GM23338 (cell line): ENCODE results near the gene DDR2. TPM values are rescaled to one million over a fixed set of nuclear protein-coding genes. Genes with fewer than 3 reads are reported as not detected.

Experiments
- ATAC-seq: fragments of 200-7000 bp; cut with Tn5 transposase; 3 replicates; pipeline ENCODE4 v1.9.1; 2020
- DNase-seq: peaks from one replicate; pipeline ENCODE4 v3.0.0-alpha.2; 2015; ENCODE audit warnings: low spot score
- H2AFZ ChIP-seq: fragments of 200-600 bp; sonication (generic); 2 replicates; pipeline ENCODE4 v1.8.0; 2016; ENCODE audit warnings: antibody characterized with exemption, mild to moderate bottlenecking, moderate library complexity
- H3F3A ChIP-seq: fragments of 200-600 bp; sonication (generic); replicated peaks from 2 replicates; pipeline ENCODE4 v1.8.0; 2017; ENCODE audit warnings: antibody characterized with exemption, mixed run types, low read depth
- H3K27ac ChIP-seq: fragments of 200-600 bp; sonication (generic); 2 replicates; pipeline ENCODE4 v1.6.1; 2016; ENCODE audit warnings: low read depth
- H3K27me3 ChIP-seq: fragments of 200-600 bp; sonication (generic); 2 replicates; pipeline ENCODE4 v1.8.0; 2016; ENCODE audit warnings: mild to moderate bottlenecking, mixed run types, moderate library complexity; ENCODE audit not compliant: insufficient read depth
- H3K36me3 ChIP-seq: fragments of 200-600 bp; sonication (generic); 2 replicates; pipeline ENCODE4 v1.8.0; 2016; ENCODE audit warnings: mild to moderate bottlenecking; ENCODE audit not compliant: insufficient read depth
- H3K4me1 ChIP-seq: fragments of 200-600 bp; sonication (generic); 2 replicates; pipeline ENCODE4 v1.8.0; 2016; ENCODE audit warnings: mild to moderate bottlenecking, moderate library complexity; ENCODE audit not compliant: insufficient read depth
- H3K4me2 ChIP-seq: fragments of 200-600 bp; sonication (generic); 2 replicates; pipeline ENCODE4 v1.7.1; 2017; ENCODE audit warnings: mixed run types
- H3K4me3 ChIP-seq: fragments of 200-600 bp; sonication (generic); 2 replicates; pipeline ENCODE4 v1.6.1; 2016; ENCODE audit warnings: mixed run types
- H3K79me2 ChIP-seq: fragments of 200-600 bp; sonication (generic); replicated peaks from 2 replicates; pipeline ENCODE4 v1.8.0; 2017; ENCODE audit warnings: mild to moderate bottlenecking; ENCODE audit not compliant: insufficient read depth
- H3K9me2 ChIP-seq: fragments of 200-600 bp; sonication (generic); 2 replicates; pipeline ENCODE4 v1.8.0; 2017; ENCODE audit not compliant: insufficient read depth
- H4K20me1 ChIP-seq: fragments of 200-600 bp; sonication (generic); replicated peaks from 2 replicates; pipeline ENCODE4 v1.8.0; 2017; ENCODE audit warnings: mild to moderate bottlenecking; ENCODE audit not compliant: insufficient read depth
- H3K27ac Mint-ChIP-seq: 2 replicates; pipeline ENCODE4 v1.8.0; 2020; ENCODE audit warnings: inconsistent platforms, mild to moderate bottlenecking, moderate library complexity, mixed read lengths
- H3K27me3 Mint-ChIP-seq: 3 replicates; pipeline ENCODE4 v1.8.0; 2022; ENCODE audit warnings: low read depth, mild to moderate bottlenecking, moderate library complexity, mixed read lengths, inconsistent platforms; ENCODE audit not compliant: insufficient read depth, poor library complexity
- H3K36me3 Mint-ChIP-seq: 3 replicates; pipeline ENCODE4 v1.8.0; 2021; ENCODE audit warnings: low read depth, mild to moderate bottlenecking, inconsistent platforms, moderate library complexity, mixed read lengths
- H3K4me1 Mint-ChIP-seq: 3 replicates; pipeline ENCODE4 v1.8.0; 2020; ENCODE audit warnings: mild to moderate bottlenecking, inconsistent platforms, mixed read lengths
- H3K4me3 Mint-ChIP-seq: 3 replicates; pipeline ENCODE4 v1.8.0; 2021; ENCODE audit warnings: moderate library complexity, mild to moderate bottlenecking, inconsistent platforms, mixed read lengths
- H3K9me3 Mint-ChIP-seq: 3 replicates; pipeline ENCODE4 v1.8.0; 2020; ENCODE audit warnings: moderate library complexity, mild to moderate bottlenecking, inconsistent platforms, mixed read lengths
- CREB1 ChIP-seq: fragments of 250-450 bp; sonication (Bioruptor Pico); IDR thresholded peaks from 2 replicates; pipeline ENCODE4 v1.5.0; 2020; ENCODE audit warnings: low read depth, mild to moderate bottlenecking, moderate library complexity
- CTCF ChIP-seq, 2 experiments: fragments of 200-600 bp in 1 of 2; sonication (generic) in 1 of 2; conservative IDR thresholded peaks; 2 replicates each; pipeline versions ENCODE4 v1.5.1 to v1.6.1; 2016 to 2017; ENCODE audit warnings: antibody characterized with exemption in 2 of 2, low read depth in 2 of 2, mild to moderate bottlenecking in 2 of 2, moderate library complexity in 1 of 2
- ETS1 ChIP-seq: IDR thresholded peaks from 2 replicates; pipeline ENCODE4 v1.6.1; 2016; ENCODE audit warnings: antibody characterized with exemption
- EZH2 ChIP-seq: fragments of 200-600 bp; sonication (generic); IDR thresholded peaks from one replicate; pipeline ENCODE4 v1.8.0; 2017; ENCODE audit warnings: antibody characterized with exemption, mild to moderate bottlenecking, low read depth; ENCODE audit not compliant: unreplicated experiment
- EZH2phosphoT487 ChIP-seq: fragments of 200-600 bp; sonication (generic); IDR thresholded peaks from one replicate; pipeline ENCODE4 v1.8.1; 2018; ENCODE audit warnings: antibody characterized with exemption; ENCODE audit not compliant: unreplicated experiment
- JUNB ChIP-seq: IDR thresholded peaks from one replicate; pipeline ENCODE4 v1.6.1; 2016; ENCODE audit warnings: antibody characterized with exemption; ENCODE audit not compliant: unreplicated experiment
- NANOG ChIP-seq: IDR thresholded peaks from 2 replicates; pipeline ENCODE4 v1.6.1; 2016; ENCODE audit warnings: antibody characterized with exemption, borderline replicate concordance
- POLR2AphosphoS5 ChIP-seq: IDR thresholded peaks from 2 replicates; pipeline ENCODE4 v1.6.1; 2016; ENCODE audit warnings: antibody characterized with exemption, low read depth
- REST ChIP-seq: IDR thresholded peaks from one replicate; pipeline ENCODE4 v1.6.1; 2018; ENCODE audit warnings: antibody characterized with exemption; ENCODE audit not compliant: unreplicated experiment
- STAT1 ChIP-seq: IDR thresholded peaks from one replicate; pipeline ENCODE4 v1.6.1; 2016; ENCODE audit warnings: antibody characterized with exemption; ENCODE audit not compliant: unreplicated experiment
- ZNF114 ChIP-seq: fragments of 250-450 bp; sonication (Bioruptor Pico); IDR thresholded peaks from 2 replicates; pipeline ENCODE4 v1.5.0; 2020; ENCODE audit warnings: mild to moderate bottlenecking, moderate library complexity
- ZNF331 ChIP-seq: fragments of 250-450 bp; sonication (Bioruptor Pico); IDR thresholded peaks from 2 replicates; pipeline ENCODE4 v1.5.0; 2020; ENCODE audit warnings: low read depth, mild to moderate bottlenecking, moderate library complexity
- ZNF462 ChIP-seq: fragments of 250-450 bp; sonication (Bioruptor Pico); IDR thresholded peaks from 2 replicates; pipeline ENCODE4 v1.5.0; 2020; ENCODE audit warnings: mild to moderate bottlenecking, moderate library complexity
- polyA plus RNA-seq: library from polyadenylated mRNA; unstranded; fragments of >200 nt; fragmentation: Nextera tagmentation; extraction: Ambion mirVana; gene quantifications from 2 replicates; pipeline ENCODE4 v1.2.1, GENCODE V29; 2016
- total RNA-seq: library from RNA; depleted of rRNA; stranded (reverse); fragments of >200 nt; shearing (Covaris generic); gene quantifications from 2 replicates; pipeline ENCODE4 v1.2.3, GENCODE V29; 2014

The DDR2 gene
- total and polyA plus RNA-seq, 2 experiments from 2014 or later: 0.66 to 1.8 TPM

- no peaks in the 10 kb centered on the region for H3K36me3 Mint-ChIP-seq
- no peaks in the 10 kb centered on the region for H3K9me2 ChIP-seq
- H3K27ac ChIP-seq: no peak overlapping the region
- H4K20me1 ChIP-seq: no peaks in the 10 kb centered on the region
- no peaks in the 10 kb centered on the region for H3K9me3 Mint-ChIP-seq
- DNase-seq (no peak), ATAC-seq (no peak)
- H3K4me3 Mint-ChIP-seq: no peak overlapping the region
- no peaks in the 10 kb centered on the region for H3K36me3 ChIP-seq
- H3K4me1 ChIP-seq: no peaks in the 10 kb centered on the region
- H3K27ac Mint-ChIP-seq: no peak overlapping the region
- no peaks in the 10 kb centered on the region for H3F3A ChIP-seq
- no peak overlapping the region for H2AFZ ChIP-seq
- no peak overlapping the region for H3K4me3 ChIP-seq
- peaks cover 4% of the 10 kb centered on the region; the same call in 1 of the 3 replicates for H3K4me1 Mint-ChIP-seq
- no peak overlapping the region for H3K4me2 ChIP-seq
- TF ChIP-seq JUNB: no peak
- TF ChIP-seq EZH2: no peak
- TF ChIP-seq STAT1: no peak
- TF ChIP-seq ZNF462 (CRISPR knock-in tag): no peak
- no peak for TF ChIP-seq CREB1 (CRISPR knock-in tag)
- TF ChIP-seq EZH2phosphoT487: no peak
- no peak for TF ChIP-seq ZNF331 (CRISPR knock-in tag)
- no peak for TF ChIP-seq CTCF (conservative IDR thresholded peaks at IDR 0.05; ENCODE audit: low read depth in 2 of 2)
- no peak for TF ChIP-seq ZNF114
- TF ChIP-seq NANOG: no peak
- no peak for TF ChIP-seq ETS1
- TF ChIP-seq POLR2AphosphoS5: no peak
- no peak for TF ChIP-seq REST
- H3K27me3 ChIP-seq: no peaks in the 10 kb centered on the region
- H3K79me2 ChIP-seq: no peaks in the 10 kb centered on the region
- H3K27me3 Mint-ChIP-seq: peaks cover 5% of the 10 kb centered on the region
Measured at GRCh38 chr1:162734047-162734446, 101.8 kb downstream of the DDR2 start.
